Endodermal cell (in vitro differentiated cells): ENCODE results near the gene FAM174B. TPM values are rescaled to one million over a fixed set of nuclear protein-coding genes. Genes with fewer than 3 reads are reported as not detected.

ENCODE experiments used
- DNase-seq: peaks from one replicate; pipeline ENCODE4 v3.0.0-alpha.2; 2017
- H3K27ac ChIP-seq: 2 replicates; pipeline ENCODE4 v1.5.1; 2013; ENCODE audit warnings: mild to moderate bottlenecking, low read depth, low read length, moderate library complexity
- H3K27me3 ChIP-seq: 2 replicates; pipeline ENCODE4 v1.6.1; 2013; ENCODE audit warnings: mild to moderate bottlenecking, low read length, moderate library complexity; ENCODE audit not compliant: insufficient read depth, control insufficient read depth, poor library complexity, severe bottlenecking
- H3K36me3 ChIP-seq: 2 replicates; pipeline ENCODE4 v1.7.0; 2013; ENCODE audit warnings: mild to moderate bottlenecking, low read length, moderate library complexity; ENCODE audit not compliant: control insufficient read depth, insufficient read depth
- H3K4me1 ChIP-seq: one replicate; pipeline ENCODE4 v1.7.0; 2013; ENCODE audit warnings: low read length; ENCODE audit not compliant: control insufficient read depth, insufficient read depth
- H3K4me3 ChIP-seq: 2 replicates; pipeline ENCODE4 v1.5.1; 2013; ENCODE audit warnings: mild to moderate bottlenecking, low read length, moderate library complexity
- H3K9ac ChIP-seq: 2 replicates; pipeline ENCODE4 v1.6.1; 2013; ENCODE audit warnings: mild to moderate bottlenecking, low read length, moderate library complexity; ENCODE audit not compliant: poor library complexity, severe bottlenecking; ENCODE audit errors: extremely low read depth
- H3K9me3 ChIP-seq: 2 replicates; pipeline ENCODE4 v1.6.1; 2013; ENCODE audit warnings: mild to moderate bottlenecking, low read length, moderate library complexity; ENCODE audit not compliant: control insufficient read depth
- H3K27ac Mint-ChIP-seq: 2 replicates; pipeline ENCODE4 v1.8.0; 2020; ENCODE audit warnings: mixed read lengths
- H3K27me3 Mint-ChIP-seq: 2 replicates; pipeline ENCODE4 v1.8.0; 2021; ENCODE audit warnings: mild to moderate bottlenecking, mixed read lengths; ENCODE audit not compliant: insufficient read depth
- H3K36me3 Mint-ChIP-seq: 2 replicates; pipeline ENCODE4 v1.8.0; 2020; ENCODE audit warnings: low read depth, mixed read lengths
- H3K4me1 Mint-ChIP-seq: 2 replicates; pipeline ENCODE4 v1.8.0; 2020; ENCODE audit warnings: mixed read lengths
- H3K4me3 Mint-ChIP-seq: 2 replicates; pipeline ENCODE4 v1.8.0; 2020; ENCODE audit warnings: mild to moderate bottlenecking, moderate library complexity, mixed read lengths
- H3K9me3 Mint-ChIP-seq: 2 replicates; pipeline ENCODE4 v1.8.0; 2020; ENCODE audit warnings: mild to moderate bottlenecking, mixed read lengths
- WGBS, 2 experiments: methylation state at CpG; one replicate each; pipeline versions ENCODE4 v1.1.5 to v1.1.7; 2013; ENCODE audit warnings: missing lambda C conversion rate in 2 of 2, mixed read lengths in 1 of 2; ENCODE audit not compliant: insufficient coverage in 1 of 2, insufficient read length in 1 of 2; 5-methylcytosine and 5-hydroxymethylcytosine counted together
- total RNA-seq, 2 donors: library from RNA; stranded (reverse); fragmentation: NEBNext Ultra II Directional in 1 of 2; extraction: Animal tissue kit (Norgen Biotek cat#: 25700) in 1 of 2; gene quantifications; 2 replicates in 1 of 2; 3 replicates in 1 of 2; pipeline ENCODE4 v1.2.1, GENCODE V29; 2021
- TF ChIP-seq, protein P1 (sequence below): fragments of 200-600 bp; sonication (generic); conservative IDR thresholded peaks from 2 replicates; pipeline ENCODE4 v1.5.0; 2021; ENCODE audit warnings: antibody characterized with exemption, mild to moderate bottlenecking

Gene FAM174B
- total RNA-seq, 2 donors from 2014 or later, result 66.0 to 105 TPM

GRCh38 chr15:92596623-92597022 is 59.0 kb downstream of the FAM174B start:
- H3K27me3 ChIP-seq, result no peaks in the 10 kb centered on the region
- Mint-ChIP-seq H3K4me3 (no peak overlapping the region), H3K27ac (no peak overlapping the region), H3K27me3 (peaks cover 2% of the 10 kb centered on the region), H3K9me3 (no peaks in the 10 kb centered on the region), H3K4me1 (peaks cover 9% of the 10 kb centered on the region), H3K36me3 (peaks cover 6% of the 10 kb centered on the region)
- no peak for DNase-seq
- no peak overlapping the region for H3K9ac ChIP-seq
- H3K4me3 ChIP-seq, result no peak overlapping the region
- no peaks in the 10 kb centered on the region for H3K9me3 ChIP-seq
- H3K4me1 ChIP-seq, result no peaks in the 10 kb centered on the region
- 96 to 100% methylated on average over 5 of the region's 5 CpGs for WGBS, 2 experiments
- no peak overlapping the region for H3K27ac ChIP-seq
- TF ChIP-seq, protein P1, sequence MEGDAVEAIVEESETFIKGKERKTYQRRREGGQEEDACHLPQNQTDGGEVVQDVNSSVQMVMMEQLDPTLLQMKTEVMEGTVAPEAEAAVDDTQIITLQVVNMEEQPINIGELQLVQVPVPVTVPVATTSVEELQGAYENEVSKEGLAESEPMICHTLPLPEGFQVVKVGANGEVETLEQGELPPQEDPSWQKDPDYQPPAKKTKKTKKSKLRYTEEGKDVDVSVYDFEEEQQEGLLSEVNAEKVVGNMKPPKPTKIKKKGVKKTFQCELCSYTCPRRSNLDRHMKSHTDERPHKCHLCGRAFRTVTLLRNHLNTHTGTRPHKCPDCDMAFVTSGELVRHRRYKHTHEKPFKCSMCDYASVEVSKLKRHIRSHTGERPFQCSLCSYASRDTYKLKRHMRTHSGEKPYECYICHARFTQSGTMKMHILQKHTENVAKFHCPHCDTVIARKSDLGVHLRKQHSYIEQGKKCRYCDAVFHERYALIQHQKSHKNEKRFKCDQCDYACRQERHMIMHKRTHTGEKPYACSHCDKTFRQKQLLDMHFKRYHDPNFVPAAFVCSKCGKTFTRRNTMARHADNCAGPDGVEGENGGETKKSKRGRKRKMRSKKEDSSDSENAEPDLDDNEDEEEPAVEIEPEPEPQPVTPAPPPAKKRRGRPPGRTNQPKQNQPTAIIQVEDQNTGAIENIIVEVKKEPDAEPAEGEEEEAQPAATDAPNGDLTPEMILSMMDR, result no peak
- H3K36me3 ChIP-seq, result no peaks in the 10 kb centered on the region

GRCh38 chr15:92595506-92596381 is 59.8 kb downstream of the FAM174B start:
- no peak overlapping the region for H3K4me3 Mint-ChIP-seq
- Histone ChIP-seq H3K9ac (no peak overlapping the region), H3K27me3 (no peaks in the 10 kb centered on the region), H3K4me1 (no peaks in the 10 kb centered on the region), H3K27ac (no peak overlapping the region), H3K4me3 (no peak overlapping the region), H3K9me3 (no peaks in the 10 kb centered on the region), H3K36me3 (no peaks in the 10 kb centered on the region)
- H3K9me3 Mint-ChIP-seq, result no peaks in the 10 kb centered on the region
- H3K4me1 Mint-ChIP-seq, result peaks cover 9% of the 10 kb centered on the region
- peaks cover 6% of the 10 kb centered on the region for H3K36me3 Mint-ChIP-seq
- TF ChIP-seq, protein P1, result no peak
- no peak overlapping the region for H3K27ac Mint-ChIP-seq
- H3K27me3 Mint-ChIP-seq, result peaks cover 2% of the 10 kb centered on the region
- no peak for DNase-seq
- WGBS, 2 experiments, result 94 to 95% methylated on average over 16 to 19 of the region's 19 CpGs

GRCh38 chr15:92591275-92591674 is 64.3 kb downstream of the FAM174B start:
- Mint-ChIP-seq H3K27ac (no peak overlapping the region), H3K27me3 (peaks cover 4% of the 10 kb centered on the region), H3K4me3 (no peak overlapping the region), H3K4me1 (peaks cover 16% of the 10 kb centered on the region), H3K9me3 (no peaks in the 10 kb centered on the region), H3K36me3 (peaks cover 13% of the 10 kb centered on the region)
- Histone ChIP-seq H3K4me1 (peaks cover 9% of the 10 kb centered on the region), H3K36me3 (no peaks in the 10 kb centered on the region), H3K9me3 (no peaks in the 10 kb centered on the region), H3K27me3 (no peaks in the 10 kb centered on the region), H3K27ac (no peak overlapping the region), H3K4me3 (no peak overlapping the region), H3K9ac (no peak overlapping the region)
- no peak for DNase-seq
- WGBS, 2 experiments, result 50 to 89% methylated on average over 1 to 4 of the region's 5 CpGs
- TF ChIP-seq, protein P1, result no peak
